LNCaP clone FGC (cell line): ENCODE data around the gene ARHGEF16.

Source experiments
- DNase-seq: peaks from one replicate; pipeline ENCODE4 v3.0.0-alpha.2; 2011; ENCODE audit warnings: low read depth
- H3K4me3 ChIP-seq: 2 replicates; pipeline ENCODE4 v1.5.1; 2011; ENCODE audit warnings: mild to moderate bottlenecking, low read depth, low read length, control low read depth
- TF ChIP-seq, protein P1 (sequence below): IDR thresholded peaks from 2 replicates; pipeline ENCODE4 v1.5.1; 2012; ENCODE audit warnings: mild to moderate bottlenecking; ENCODE audit not compliant: control insufficient read depth, insufficient read depth; ENCODE audit errors: extremely low read depth

The ARHGEF16 gene

DNA sequence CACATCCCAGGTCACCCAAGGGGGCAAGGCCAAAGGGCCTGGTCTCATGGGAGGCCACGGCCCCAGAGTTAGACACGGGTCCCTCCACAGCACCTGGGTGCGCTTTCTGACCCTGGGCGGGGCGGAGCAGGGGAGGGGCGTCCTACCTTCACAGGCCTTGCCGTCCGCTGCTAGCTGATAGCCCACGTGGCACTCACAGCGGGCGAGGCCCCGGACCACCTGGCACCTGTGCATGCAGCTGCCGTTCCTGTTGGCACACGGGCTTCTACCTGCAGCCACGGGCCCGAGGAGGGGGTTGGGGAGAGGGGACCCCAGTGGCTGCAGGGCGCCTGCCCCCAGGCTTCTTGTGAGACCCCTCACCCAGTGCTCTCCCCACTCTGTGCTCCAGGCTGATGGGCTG is 59.9 kb downstream of the ARHGEF16 start:
- H3K4me3 ChIP-seq, result no peak overlapping the region
- no peak for DNase-seq
- TF ChIP-seq, protein P1, sequence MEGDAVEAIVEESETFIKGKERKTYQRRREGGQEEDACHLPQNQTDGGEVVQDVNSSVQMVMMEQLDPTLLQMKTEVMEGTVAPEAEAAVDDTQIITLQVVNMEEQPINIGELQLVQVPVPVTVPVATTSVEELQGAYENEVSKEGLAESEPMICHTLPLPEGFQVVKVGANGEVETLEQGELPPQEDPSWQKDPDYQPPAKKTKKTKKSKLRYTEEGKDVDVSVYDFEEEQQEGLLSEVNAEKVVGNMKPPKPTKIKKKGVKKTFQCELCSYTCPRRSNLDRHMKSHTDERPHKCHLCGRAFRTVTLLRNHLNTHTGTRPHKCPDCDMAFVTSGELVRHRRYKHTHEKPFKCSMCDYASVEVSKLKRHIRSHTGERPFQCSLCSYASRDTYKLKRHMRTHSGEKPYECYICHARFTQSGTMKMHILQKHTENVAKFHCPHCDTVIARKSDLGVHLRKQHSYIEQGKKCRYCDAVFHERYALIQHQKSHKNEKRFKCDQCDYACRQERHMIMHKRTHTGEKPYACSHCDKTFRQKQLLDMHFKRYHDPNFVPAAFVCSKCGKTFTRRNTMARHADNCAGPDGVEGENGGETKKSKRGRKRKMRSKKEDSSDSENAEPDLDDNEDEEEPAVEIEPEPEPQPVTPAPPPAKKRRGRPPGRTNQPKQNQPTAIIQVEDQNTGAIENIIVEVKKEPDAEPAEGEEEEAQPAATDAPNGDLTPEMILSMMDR, result no peak

DNA sequence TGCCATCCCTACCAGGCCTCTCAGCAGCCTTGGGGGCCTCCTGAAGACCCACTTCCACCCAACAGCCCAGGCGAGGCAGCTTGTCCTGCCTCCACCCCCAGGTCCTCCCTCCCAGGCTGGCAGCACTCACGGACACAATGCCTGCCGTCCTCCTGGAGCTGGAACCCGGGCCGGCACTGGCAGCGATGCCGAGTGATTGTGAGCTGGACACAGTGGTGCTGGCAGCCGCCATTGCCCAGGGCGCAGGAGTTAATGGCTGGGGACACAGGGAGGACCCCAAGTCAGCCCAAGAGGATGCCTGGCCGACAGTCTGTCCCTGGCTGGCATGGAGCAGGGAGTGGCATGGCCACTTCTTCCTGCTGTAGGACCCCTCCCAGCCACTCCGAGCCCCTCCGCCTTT is 60.8 kb downstream of the ARHGEF16 start:
- no peak overlapping the region for H3K4me3 ChIP-seq
- no peak for DNase-seq
- TF ChIP-seq, protein P1, result no peak

DNA sequence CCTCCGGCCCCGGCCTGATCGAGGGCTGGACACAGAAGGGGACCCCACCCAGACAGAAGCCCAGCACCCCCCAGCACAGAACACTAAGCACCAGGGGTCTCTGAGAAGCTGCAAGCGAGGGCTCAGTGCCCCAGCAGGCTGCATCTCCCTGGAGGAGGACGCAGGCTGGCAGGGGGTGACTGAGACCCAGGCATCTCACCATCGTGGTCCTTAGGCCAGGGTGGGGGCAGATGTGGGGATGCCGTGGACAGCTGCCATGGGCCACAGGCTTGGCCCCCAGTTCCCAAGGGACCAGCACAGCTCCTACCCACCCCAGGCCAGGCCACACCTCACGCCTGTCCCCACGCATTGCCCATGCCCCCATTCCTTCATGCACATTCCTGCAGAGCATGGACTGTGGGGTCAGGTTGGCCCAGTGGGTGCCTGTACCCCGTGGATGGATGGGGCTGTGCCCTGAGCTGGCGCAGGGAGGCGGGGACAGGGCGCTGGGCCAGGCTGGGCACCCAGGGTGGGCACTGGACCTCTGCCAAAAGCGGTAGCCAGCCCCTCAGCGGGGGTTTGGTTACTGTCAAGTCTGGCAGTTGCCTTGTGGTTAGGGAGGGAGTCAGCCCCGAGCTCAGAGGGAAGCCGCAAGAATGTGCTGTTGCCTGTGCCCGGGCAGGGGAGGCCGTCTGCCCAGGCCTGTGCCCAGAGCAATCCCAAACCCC is 61.5 kb downstream of the ARHGEF16 start:
- H3K4me3 ChIP-seq, result no peak overlapping the region
- no peak for DNase-seq
- TF ChIP-seq, protein P1, result no peak

DNA sequence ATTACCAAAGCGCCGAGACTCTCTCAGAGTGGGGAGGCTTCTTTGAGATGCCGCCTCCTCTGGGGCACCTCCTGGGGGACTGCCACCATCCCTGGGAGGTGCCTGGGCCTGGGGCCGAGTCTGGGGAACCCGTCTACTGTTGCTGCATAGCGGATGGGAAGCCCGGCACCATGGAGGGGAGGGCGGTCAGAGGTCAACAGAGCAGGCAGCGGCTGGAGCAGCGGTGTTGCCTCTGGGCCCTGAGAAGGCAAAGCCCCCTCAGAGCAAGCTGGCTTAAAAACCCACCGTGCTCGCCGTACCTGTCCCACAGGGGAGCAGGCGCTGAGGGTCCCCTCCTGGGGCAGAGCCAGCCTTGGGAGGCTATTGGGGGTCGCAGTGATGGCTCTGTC is 62.0 kb downstream of the ARHGEF16 start:
- no peak overlapping the region for H3K4me3 ChIP-seq
- no peak for DNase-seq
- TF ChIP-seq, protein P1, result no peak

DNA sequence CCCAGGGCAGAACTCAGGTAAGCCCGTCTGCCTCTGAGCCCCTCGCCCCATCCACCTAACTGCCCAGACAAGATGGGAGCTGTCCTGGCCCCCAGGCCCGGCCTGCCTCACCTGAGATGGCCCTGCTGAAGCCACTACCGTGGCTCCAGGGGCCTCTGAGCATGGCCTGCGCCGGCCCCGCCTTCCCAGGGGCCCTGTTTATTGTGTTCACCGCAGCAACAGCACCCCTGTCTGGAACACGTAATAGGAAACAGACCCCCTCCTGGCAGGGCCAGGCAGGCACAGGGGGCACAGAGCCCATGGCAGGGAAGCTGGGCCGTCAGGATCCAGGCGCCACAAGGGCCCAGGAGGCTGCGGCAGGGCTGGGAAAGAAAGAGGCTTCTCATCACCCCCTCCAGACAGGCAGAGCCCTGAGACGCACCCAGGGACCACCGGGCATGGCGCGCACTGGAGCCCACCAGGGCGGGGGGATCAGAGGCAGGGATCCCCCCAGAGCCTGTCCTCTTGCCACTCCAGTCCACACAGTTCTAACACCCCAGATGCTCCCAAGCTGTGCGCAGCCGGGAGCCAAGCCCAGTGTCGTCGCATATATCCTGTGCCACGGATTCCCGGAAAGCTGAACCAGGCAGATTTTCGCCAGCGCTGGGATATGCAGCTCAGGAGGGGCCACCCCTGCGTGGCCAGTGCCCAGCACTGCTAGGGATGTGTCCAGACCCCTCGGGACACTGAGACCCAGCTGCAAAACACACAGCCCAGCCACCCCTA is 62.6 kb downstream of the ARHGEF16 start:
- TF ChIP-seq, protein P1, result no peak
- no peak for DNase-seq
- H3K4me3 ChIP-seq, result no peak overlapping the region

DNA sequence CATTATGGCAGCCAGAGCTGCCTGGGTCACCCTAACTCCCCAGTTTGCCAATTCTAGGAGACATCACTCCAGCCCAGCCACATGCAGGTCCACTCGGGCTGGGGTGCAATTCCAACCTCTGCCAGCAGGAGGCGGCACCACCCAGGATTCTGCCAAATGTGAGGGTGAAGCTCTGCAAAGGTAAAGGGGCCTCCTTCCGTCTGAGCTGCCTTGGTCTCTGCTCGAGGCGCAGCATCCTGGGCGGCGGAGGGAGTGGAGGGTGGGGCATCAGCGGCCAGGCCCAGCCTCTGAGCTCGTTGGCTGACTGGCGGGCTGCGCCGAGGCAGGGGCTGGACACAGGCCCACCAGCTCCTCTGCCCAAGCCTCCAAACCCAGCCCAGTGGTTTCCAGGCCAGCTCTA is 63.8 kb downstream of the ARHGEF16 start:
- TF ChIP-seq, protein P1, result peak; percentile 71
- no peak overlapping the region for H3K4me3 ChIP-seq
- DNase-seq, result no peak
